Smooth muscle cell (in vitro differentiated cells): ENCODE measurements around the gene BPIFB1. TPM values are rescaled to one million over a fixed set of nuclear protein-coding genes. Genes with fewer than 3 reads are reported as not detected.

Experiments
- DNase-seq: peaks from one replicate; lab custom pipeline; 2025; ENCODE audit not compliant: unreplicated experiment; lab: John Stamatoyannopoulos, UW
- H2AFZ ChIP-seq: fragments of 200-600 bp; sonication (generic); 2 replicates; pipeline ENCODE4 v1.6.0; 2016; ENCODE audit warnings: antibody characterized with exemption, low read depth, mild to moderate bottlenecking
- H3F3A ChIP-seq: fragments of 200-600 bp; sonication (generic); 2 replicates; pipeline ENCODE4 v1.6.0; 2017; ENCODE audit warnings: antibody characterized with exemption, low read depth
- H3K27ac ChIP-seq: fragments of 200-600 bp; sonication (generic); 2 replicates; pipeline ENCODE4 v1.5.1; 2016; ENCODE audit warnings: low read depth, mild to moderate bottlenecking
- H3K27me3 ChIP-seq: fragments of 200-600 bp; sonication (generic); 2 replicates; pipeline ENCODE4 v1.6.1; 2016; ENCODE audit warnings: low read depth, mild to moderate bottlenecking
- H3K36me3 ChIP-seq: fragments of 200-600 bp; sonication (generic); 2 replicates; pipeline ENCODE4 v1.5.1; 2016; ENCODE audit warnings: low read depth
- H3K4me1 ChIP-seq: fragments of 200-600 bp; sonication (generic); 2 replicates; pipeline ENCODE4 v1.5.1; 2016; ENCODE audit warnings: low read depth
- H3K4me2 ChIP-seq: fragments of 200-600 bp; sonication (generic); 2 replicates; pipeline ENCODE4 v1.6.0; 2016; ENCODE audit warnings: mild to moderate bottlenecking
- H3K4me3 ChIP-seq: fragments of 200-600 bp; sonication (generic); 2 replicates; pipeline ENCODE4 v1.5.1; 2016; ENCODE audit warnings: mild to moderate bottlenecking
- H3K79me2 ChIP-seq: fragments of 200-600 bp; sonication (generic); 2 replicates; pipeline ENCODE4 v1.6.0; 2016; ENCODE audit warnings: low read depth, mild to moderate bottlenecking
- H3K9ac ChIP-seq: fragments of 200-600 bp; sonication (generic); 2 replicates; pipeline ENCODE4 v1.6.0; 2016; ENCODE audit warnings: low read depth
- H3K9me3 ChIP-seq: fragments of 200-600 bp; sonication (generic); replicated peaks from 2 replicates; pipeline ENCODE4 v1.5.1; 2016; ENCODE audit warnings: low read depth
- H4K20me1 ChIP-seq: fragments of 200-600 bp; sonication (generic); 2 replicates; pipeline ENCODE4 v1.6.0; 2016; ENCODE audit warnings: low read depth
- CTCF ChIP-seq: fragments of 200-600 bp; sonication (generic); IDR thresholded peaks from 2 replicates; pipeline ENCODE4 v1.5.1; 2017; ENCODE audit warnings: borderline replicate concordance, mild to moderate bottlenecking, antibody characterized with exemption; ENCODE audit not compliant: insufficient read depth, poor library complexity, severe bottlenecking
- WGBS: methylation state at CpG from one replicate; pipeline ENCODE4 v1.1.7; 2016; ENCODE audit warnings: low lambda C conversion rate; 5-methylcytosine and 5-hydroxymethylcytosine counted together
- polyA plus RNA-seq: library from polyadenylated mRNA; unstranded; fragments of >200 nt; fragmentation: Nextera tagmentation; extraction: Ambion mirVana; gene quantifications from 2 replicates; pipeline ENCODE4 v1.2.1, GENCODE V29; 2016
- total RNA-seq: library from RNA; depleted of rRNA; stranded (reverse); fragments of >200 nt; gene quantifications from 2 replicates; pipeline ENCODE4 v1.2.3, GENCODE V29; 2014

The BPIFB1 gene
- total and polyA plus RNA-seq, 2 experiments from 2014 or later: not detected

GRCh38 chr20:33284937-33285336, 1.9 kb downstream of the BPIFB1 start:
- Histone ChIP-seq H3K27ac (no peak overlapping the region), H3K4me2 (no peak overlapping the region), H3K36me3 (no peaks in the 10 kb centered on the region), H4K20me1 (no peaks in the 10 kb centered on the region), H3F3A (no peaks in the 10 kb centered on the region), H3K4me1 (no peaks in the 10 kb centered on the region), H3K4me3 (no peak overlapping the region), H3K9me3 (no peaks in the 10 kb centered on the region), H3K9ac (no peak overlapping the region), H2AFZ (no peak overlapping the region), H3K27me3 (peaks cover 34% of the 10 kb centered on the region), H3K79me2 (no peaks in the 10 kb centered on the region)
- no peak for DNase-seq
- TF ChIP-seq CTCF: no peak
- WGBS: 91% methylated on average over 2 of the region's 2 CpGs

- WGBS: 78% methylated on average over 10 of the region's 10 CpGs
- Histone ChIP-seq H3K9me3 (no peaks in the 10 kb centered on the region), H3K36me3 (no peaks in the 10 kb centered on the region), H3K27me3 (peaks cover 34% of the 10 kb centered on the region), H3K9ac (no peak overlapping the region), H2AFZ (no peak overlapping the region), H3K27ac (no peak overlapping the region), H4K20me1 (no peaks in the 10 kb centered on the region), H3K4me2 (no peak overlapping the region), H3K4me1 (no peaks in the 10 kb centered on the region), H3K4me3 (no peak overlapping the region), H3K79me2 (no peaks in the 10 kb centered on the region), H3F3A (no peaks in the 10 kb centered on the region)
- DNase-seq: no peak
- no peak for TF ChIP-seq CTCF
Observed at GRCh38 chr20:33285861-33286495, 3.0 kb downstream of the BPIFB1 start.

GRCh38 chr20:33287884-33288283, 4.9 kb downstream of the BPIFB1 start:
- TF ChIP-seq CTCF: no peak
- Histone ChIP-seq H3K36me3 (no peaks in the 10 kb centered on the region), H3K4me2 (no peak overlapping the region), H3F3A (no peaks in the 10 kb centered on the region), H4K20me1 (no peaks in the 10 kb centered on the region), H3K79me2 (no peaks in the 10 kb centered on the region), H3K9ac (no peak overlapping the region), H3K9me3 (no peaks in the 10 kb centered on the region), H3K4me3 (no peak overlapping the region), H3K4me1 (no peaks in the 10 kb centered on the region), H3K27ac (no peak overlapping the region), H2AFZ (no peak overlapping the region), H3K27me3 (peaks cover 34% of the 10 kb centered on the region)
- DNase-seq: no peak

- Histone ChIP-seq H3K9me3 (no peaks in the 10 kb centered on the region), H3K4me1 (no peaks in the 10 kb centered on the region), H3K36me3 (no peaks in the 10 kb centered on the region), H2AFZ (no peak overlapping the region), H3F3A (no peaks in the 10 kb centered on the region), H4K20me1 (no peaks in the 10 kb centered on the region), H3K27ac (no peak overlapping the region), H3K4me2 (no peak overlapping the region), H3K9ac (no peak overlapping the region), H3K4me3 (no peak overlapping the region), H3K27me3 (peaks cover 47% of the 10 kb centered on the region), H3K79me2 (no peaks in the 10 kb centered on the region)
- no peak for DNase-seq
- WGBS: 93% methylated on average over 13 of the region's 13 CpGs
- no peak for TF ChIP-seq CTCF
Observed at GRCh38 chr20:33290852-33291251, 7.8 kb downstream of the BPIFB1 start.
